ENCODE data around the gene BIRC7. TPM values are rescaled to one million over a fixed set of nuclear protein-coding genes. Genes with fewer than 3 reads are reported as not detected.

The BIRC7 gene
- total RNA-seq, 4 donors from 2014 or later: 29.4 to 53.1 (median 42.2) TPM

GRCh38 chr20:63188159-63188442 lies 47.6 kb upstream of the BIRC7 start:
- no peaks in the 10 kb centered on the region for H3K9me3 ChIP-seq
- H3K4me1 ChIP-seq: no peaks in the 10 kb centered on the region
- H3K27ac ChIP-seq: no peak overlapping the region
- peaks cover 0 to 8% of the 10 kb centered on the region in 2 donors for H3K27me3 ChIP-seq
- WGBS, 2 donors: 73 to 86% methylated on average over 12 to 13 of the region's 13 CpGs
- no peak for DNase-seq (ENCODE audit: low spot score in 2 of 2)
- TF ChIP-seq, protein P1, sequence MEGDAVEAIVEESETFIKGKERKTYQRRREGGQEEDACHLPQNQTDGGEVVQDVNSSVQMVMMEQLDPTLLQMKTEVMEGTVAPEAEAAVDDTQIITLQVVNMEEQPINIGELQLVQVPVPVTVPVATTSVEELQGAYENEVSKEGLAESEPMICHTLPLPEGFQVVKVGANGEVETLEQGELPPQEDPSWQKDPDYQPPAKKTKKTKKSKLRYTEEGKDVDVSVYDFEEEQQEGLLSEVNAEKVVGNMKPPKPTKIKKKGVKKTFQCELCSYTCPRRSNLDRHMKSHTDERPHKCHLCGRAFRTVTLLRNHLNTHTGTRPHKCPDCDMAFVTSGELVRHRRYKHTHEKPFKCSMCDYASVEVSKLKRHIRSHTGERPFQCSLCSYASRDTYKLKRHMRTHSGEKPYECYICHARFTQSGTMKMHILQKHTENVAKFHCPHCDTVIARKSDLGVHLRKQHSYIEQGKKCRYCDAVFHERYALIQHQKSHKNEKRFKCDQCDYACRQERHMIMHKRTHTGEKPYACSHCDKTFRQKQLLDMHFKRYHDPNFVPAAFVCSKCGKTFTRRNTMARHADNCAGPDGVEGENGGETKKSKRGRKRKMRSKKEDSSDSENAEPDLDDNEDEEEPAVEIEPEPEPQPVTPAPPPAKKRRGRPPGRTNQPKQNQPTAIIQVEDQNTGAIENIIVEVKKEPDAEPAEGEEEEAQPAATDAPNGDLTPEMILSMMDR (IDR thresholded peaks at IDR 0.05): no peak
- no peak for TF ChIP-seq POLR2A (IDR thresholded peaks at IDR 0.05)
- no peak for TF ChIP-seq EP300 (IDR thresholded peaks at IDR 0.05)
- no peaks in the 10 kb centered on the region for H3K36me3 ChIP-seq
- no peak overlapping the region for H3K4me3 ChIP-seq

DNA sequence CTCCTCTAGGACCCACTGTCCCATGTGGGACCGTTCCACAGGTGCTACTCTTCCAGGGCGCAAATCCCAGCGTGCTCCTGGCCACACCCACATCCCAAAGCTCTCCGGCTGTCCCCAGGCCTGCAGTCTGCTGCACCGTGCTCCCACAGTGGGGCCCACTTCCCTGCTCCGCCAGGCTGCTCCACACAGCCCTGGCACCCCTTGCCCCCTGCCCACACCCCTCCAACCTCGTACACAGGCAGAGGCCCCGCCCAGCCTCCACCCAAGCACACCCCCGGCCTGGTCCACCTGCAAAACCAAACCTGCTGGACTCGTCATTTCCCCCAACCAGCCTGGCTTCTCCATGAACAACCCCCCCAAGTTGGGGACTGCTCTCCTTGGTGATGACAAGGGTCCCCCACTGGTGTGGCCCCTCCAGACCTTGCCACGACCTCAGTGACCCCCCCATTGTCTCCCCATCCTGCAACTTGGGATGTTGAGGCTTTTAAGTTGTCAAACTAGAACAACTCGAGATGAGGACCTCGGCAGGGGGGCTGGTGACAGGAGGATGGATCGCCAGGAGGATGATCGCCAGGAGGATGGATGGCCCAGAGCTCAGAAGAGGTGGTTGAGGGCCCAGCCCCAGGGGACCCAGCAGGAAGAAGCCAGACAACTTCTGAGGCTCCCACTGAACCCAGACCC lies 46.9 kb upstream of the BIRC7 start:
- H3K4me3 ChIP-seq: no peak overlapping the region
- 64 to 72% methylated on average over 15 of the region's 15 CpGs for WGBS, 2 donors
- H3K4me1 ChIP-seq: no peaks in the 10 kb centered on the region
- H3K27ac ChIP-seq: no peak overlapping the region
- no peaks in the 10 kb centered on the region for H3K9me3 ChIP-seq
- peaks cover 0 to 1% of the 10 kb centered on the region in 2 donors for H3K27me3 ChIP-seq
- TF ChIP-seq, protein P1 (IDR thresholded peaks at IDR 0.05): no peak
- no peak for TF ChIP-seq POLR2A (IDR thresholded peaks at IDR 0.05)
- no peak for TF ChIP-seq EP300 (IDR thresholded peaks at IDR 0.05)
- peaks cover 0 to under 1% (median 0%) of the 10 kb centered on the region in 3 donors for H3K36me3 ChIP-seq
- no peak for DNase-seq (ENCODE audit: low spot score in 2 of 2)

GRCh38 chr20:63189322-63189642 lies 46.4 kb upstream of the BIRC7 start:
- no peak for TF ChIP-seq EP300 (IDR thresholded peaks at IDR 0.05)
- Histone ChIP-seq H3K36me3 (peaks cover 0 to 5% (median 0%) of the 10 kb centered on the region in 3 donors), H3K4me3 (no peak overlapping the region), H3K9me3 (no peaks in the 10 kb centered on the region), H3K27me3 (no peaks in the 10 kb centered on the region), H3K4me1 (no peaks in the 10 kb centered on the region), H3K27ac (no peak overlapping the region)
- 82 to 91% methylated on average over 5 of the region's 5 CpGs for WGBS, 2 donors
- DNase-seq (ENCODE audit: low spot score in 2 of 2): no peak

- no peaks in the 10 kb centered on the region for H3K9me3 ChIP-seq
- H3K27ac ChIP-seq: no peak overlapping the region
- H3K4me1 ChIP-seq: no peaks in the 10 kb centered on the region
- peaks cover 0 to 12% (median 0%) of the 10 kb centered on the region in 3 donors for H3K36me3 ChIP-seq
- no peak overlapping the region for H3K4me3 ChIP-seq
- 82 to 89% methylated on average over 10 to 17 of the region's 17 CpGs for WGBS, 2 donors
- no peaks in the 10 kb centered on the region for H3K27me3 ChIP-seq
- TF ChIP-seq, protein P1 (IDR thresholded peaks at IDR 0.05): no peak
- no peak for TF ChIP-seq POLR2A (IDR thresholded peaks at IDR 0.05)
- no peak for TF ChIP-seq EP300 (IDR thresholded peaks at IDR 0.05)
- DNase-seq (ENCODE audit: low spot score in 2 of 2): no peak
These were observed 45.7 kb upstream of the BIRC7 start for GRCh38 chr20:63189846-63190559.

DNA sequence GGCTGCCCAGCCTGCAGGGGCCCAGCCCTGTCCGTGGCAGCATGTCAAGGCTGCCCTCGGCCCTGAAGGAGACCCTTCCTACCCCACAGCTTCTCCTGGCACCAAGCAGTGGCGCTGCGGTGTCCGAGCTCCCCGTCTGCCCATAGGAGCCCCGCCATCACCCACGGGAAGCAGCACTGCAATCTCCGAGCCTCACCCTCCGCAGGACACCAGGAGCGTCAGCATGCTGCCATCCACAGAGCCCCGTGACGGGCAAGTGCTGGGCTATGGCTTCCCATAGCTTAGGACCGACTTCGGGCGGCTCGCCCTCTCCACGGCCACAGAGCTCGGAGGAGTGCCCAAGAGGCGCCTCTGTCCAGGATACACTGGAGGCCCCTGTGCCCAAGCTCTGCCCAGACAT lies 44.9 kb upstream of the BIRC7 start:
- 90 to 91% methylated on average over 10 of the region's 20 CpGs for WGBS, 2 donors
- H3K36me3 ChIP-seq: peaks cover 0 to 20% (median 5%) of the 10 kb centered on the region in 3 donors
- no peak for TF ChIP-seq EP300 (IDR thresholded peaks at IDR 0.05)
- TF ChIP-seq POLR2A (IDR thresholded peaks at IDR 0.05): no peak
- TF ChIP-seq, protein P1 (IDR thresholded peaks at IDR 0.05): no peak
- no peak for DNase-seq (ENCODE audit: low spot score in 2 of 2)
- no peaks in the 10 kb centered on the region for H3K27me3 ChIP-seq
- H3K4me1 ChIP-seq: no peaks in the 10 kb centered on the region
- no peaks in the 10 kb centered on the region for H3K9me3 ChIP-seq
- no peak overlapping the region for H3K27ac ChIP-seq
- no peak overlapping the region for H3K4me3 ChIP-seq

Measured in tibial nerve (tissue), 4 donors.